Heart right ventricle (tissue), 16 donors: ENCODE measurements around the gene SMIM1. TPM values are rescaled to one million over a fixed set of nuclear protein-coding genes. Genes with fewer than 3 reads are reported as not detected.
"Not testable (repeated sequence)": the region's sequence is repeated elsewhere in the genome, so short reads cannot be mapped to it uniquely, and the experiment has no call there.

Experiments
- ATAC-seq, 8 donors: fragments of 200-7000 bp; cut with Tn5 transposase; one replicate each; pipeline ENCODE4 v1.9.1; 2020; ENCODE audit warnings: mild to moderate bottlenecking in 8 of 8, moderate library complexity in 8 of 8, moderate number of reproducible peaks in 1 of 8
- DNase-seq, 2 donors: peaks; one replicate each; pipeline ENCODE4 v3.0.0-alpha.2; 2020
- H3K27ac ChIP-seq, 10 donors: fragments of 200-600 bp; sonication (generic) in 2 of 10; one replicate each; pipeline versions ENCODE4 v1.5.0 to v1.8.0; 2020 to 2022; ENCODE audit warnings: mild to moderate bottlenecking in 3 of 10
- H3K27me3 ChIP-seq, 7 donors: fragments of 200-600 bp; one replicate each; pipeline ENCODE4 v1.8.0; 2021 to 2022; ENCODE audit warnings: mild to moderate bottlenecking in 2 of 7
- H3K36me3 ChIP-seq, 9 donors: fragments of 200-600 bp; sonication (generic) in 1 of 9; one replicate each; pipeline versions ENCODE4 v1.5.0 to v1.8.0; 2020 to 2022; ENCODE audit warnings: mild to moderate bottlenecking in 2 of 9
- H3K4me1 ChIP-seq, 9 donors: fragments of 200-600 bp; sonication (generic) in 1 of 9; one replicate each; pipeline versions ENCODE4 v1.5.0 to v1.8.0; 2020 to 2022; ENCODE audit warnings: mild to moderate bottlenecking in 4 of 9
- H3K4me3 ChIP-seq, 10 donors: fragments of 200-600 bp; sonication (generic) in 2 of 10; one replicate each; pipeline versions ENCODE4 v1.5.0 to v1.8.0; 2020 to 2022; ENCODE audit warnings: mild to moderate bottlenecking in 7 of 10, moderate library complexity in 2 of 10
- H3K9me3 ChIP-seq, 11 donors: fragments of 200-600 bp in 10 of 11; sonication (generic) in 2 of 11; one replicate each; pipeline versions ENCODE4 v1.5.0 to v1.8.0; 2013 to 2022; ENCODE audit warnings: mild to moderate bottlenecking in 2 of 11, control low read depth in 1 of 11, moderate library complexity in 1 of 11
- WGBS, 2 donors: extraction: QIAGEN DNeasy Blood & Tissue Kit; methylation state at CpG; one replicate each; pipeline ENCODE4 v1.1.7; 2013; ENCODE audit warnings: inconsistent platforms in 1 of 2; 5-methylcytosine and 5-hydroxymethylcytosine counted together
- intact Hi-C, 10 donors: fragments of 100-400 bp; cut with DNase I; formaldehyde crosslinking; loops; one replicate each; pipeline versions ENCODE4 v1.11.1 to v1.14.2; 2022
- long read RNA-seq, 3 donors: library from polyadenylated mRNA; unstranded; transcript quantifications; one replicate each; pipeline ENCODE4 v2.0.0, GENCODE V29; 2020 to 2021
- polyA plus RNA-seq, 2 donors: library from polyadenylated mRNA; stranded (reverse); fragments of 200-250 nt; gene quantifications; one replicate each; pipeline ENCODE4 v1.2.3, GENCODE V29; 2013
- total RNA-seq, 10 donors: library from RNA; stranded (reverse); fragmentation: NEBNext Ultra II Directional in 3 of 10; extraction: Animal tissue kit (Norgen Biotek cat#: 25700) in 3 of 10; gene quantifications; one replicate each; pipeline versions ENCODE4 v1.2.1 to v1.2.4, GENCODE V29; 2021 to 2023
- TF ChIP-seq, protein P1 (sequence below), 9 donors: fragments of 200-600 bp; sonication (generic) in 2 of 9; IDR thresholded peaks; one replicate each; pipeline versions ENCODE4 v1.5.0 to v1.8.0; 2021 to 2022; ENCODE audit warnings: antibody characterized with exemption in 9 of 9, mild to moderate bottlenecking in 5 of 9, moderate library complexity in 1 of 9
- donor health status: Arrhythmogenic right ventricular cardiomyopathy.
- donor health status: ischemic (EF 13 %, LVEDD 7.1; RV severe dilation, severe dysfunction).
- donor health status: healthy with polysubstance abuse.
- donor health status: DM: no; HTN: yes; CAD: no.
- donor health status: DM: no; HTN: no; CAD: no.
- donor health status: ischemic (EF 25% LVEDD 6.9; RV normal size, moderate dysfunction).
- donor health status: ischemic (EF 25% LVEDD 5.7; RV mildly dilated, moderate dysfunction).
- donor health status: healthy.
- donor health status: DM: yes; HTN: yes; CAD: no.
- donor health status: Ischemic cardiomyopathy.
- donor health status: ischemic (EF 35%, LVEDD 5.7; RV mildly dilated, moderate dysfunction).
- donor health status: nonischemic (EF 11% LVEDD 7.7; RV severe dilation, severe dysfunction).
- donor health status: DM: yes; HTN: yes; CAD: no.
- donor health status: PGD.
- donor health status: ischemic (EF 29% LVEDD 5.4; RV normal size, mild dysfunction).
- donor health status: nonischemic (EF 23%, LVEDD 6.1; RV moderate dilation, normal function).

The SMIM1 gene, protein sequence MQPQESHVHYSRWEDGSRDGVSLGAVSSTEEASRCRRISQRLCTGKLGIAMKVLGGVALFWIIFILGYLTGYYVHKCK
- 10 to 100 TPM in 5 of 10 donors, 1 to 10 TPM in 5; 6.2 to 24.5 (median 9.7) TPM for total RNA-seq
- polyA plus RNA-seq: 10 to 100 TPM in 1 of 2 donors, 1 to 10 TPM in 1; 4.0 to 33.9 TPM
- long read RNA-seq, donor 1, partial matches to known transcripts: 7 of 13 reads
- long read RNA-seq, donor 1, other reads (novel, unspliced or antisense): 0 of 13 reads
- long read RNA-seq, donor 2, partial matches to known transcripts: 6 of 9 reads
- long read RNA-seq, donor 2, other reads (novel, unspliced or antisense): 0 of 9 reads
- long read RNA-seq, donor 3, partial matches to known transcripts: 0 of 1 reads
- long read RNA-seq, donor 3, other reads (novel, unspliced or antisense): 1 of 1 reads

DNA sequence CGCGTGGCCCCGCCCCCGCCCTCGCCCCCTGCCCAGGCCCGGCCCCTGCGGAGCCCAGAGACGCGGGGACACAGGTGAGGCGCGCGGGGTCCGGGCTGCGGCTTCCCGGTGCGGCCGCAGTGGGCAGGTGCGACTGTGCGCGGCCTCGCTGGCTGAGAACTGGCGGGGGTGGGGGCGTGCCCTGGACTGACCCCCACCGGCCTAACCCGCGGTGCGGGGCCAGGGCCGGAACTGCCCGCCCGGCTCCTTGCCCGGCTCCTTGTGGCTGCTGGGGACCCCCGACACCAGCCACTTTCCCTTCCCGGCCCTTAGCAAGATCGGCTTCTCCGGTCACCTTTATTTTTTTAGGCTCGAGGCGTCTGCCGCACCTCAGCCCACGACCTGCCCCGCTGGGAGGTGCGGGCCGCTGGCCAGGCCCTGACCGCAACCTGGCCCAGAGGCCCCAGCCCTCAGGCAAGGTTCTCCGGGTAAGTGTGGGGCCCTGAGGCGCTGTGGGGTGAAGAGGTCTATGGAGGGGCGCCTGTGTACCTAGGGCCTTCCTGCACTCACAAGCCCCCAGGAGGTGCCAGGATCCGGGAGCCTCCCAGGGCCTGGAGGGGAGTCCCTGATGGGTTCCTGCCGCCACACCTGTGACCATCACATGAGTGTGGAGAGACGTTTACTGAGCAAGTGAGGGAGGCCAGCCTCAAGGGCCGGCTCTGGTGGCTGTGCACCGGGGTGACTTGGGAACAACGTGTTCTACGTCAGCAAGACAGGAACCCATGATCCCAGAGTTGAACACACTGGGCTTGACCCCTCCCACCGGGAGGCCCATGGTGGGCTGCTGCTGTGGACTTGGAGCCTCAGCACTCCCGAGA is at the start of gene SMIM1:
TSS of gene SMIM1 (plus strand) at position 35 of the 857 bp plus-strand sequence. CDS start 2,625 bp downstream, outside the sequence.
- WGBS, 2 donors: 15 to 16% methylated on average over 50 to 55 of the region's 55 CpGs
- H3K36me3 ChIP-seq: peaks cover 0 to 5% (median 0%) of the 10 kb centered on the region in 9 donors
- intact Hi-C loops: no loop called here
- peak within 1 kb of the TSS; percentile 51 to 82 (median 60) for H3K4me3 ChIP-seq
- H3K27me3 ChIP-seq: peaks cover 0 to 23% (median 4%) of the 10 kb centered on the region in 7 donors
- H3K4me1 ChIP-seq: peaks cover 22 to 55% (median 40%) of the 10 kb centered on the region in 9 donors
- no peak for DNase-seq
- TF ChIP-seq, protein P1, sequence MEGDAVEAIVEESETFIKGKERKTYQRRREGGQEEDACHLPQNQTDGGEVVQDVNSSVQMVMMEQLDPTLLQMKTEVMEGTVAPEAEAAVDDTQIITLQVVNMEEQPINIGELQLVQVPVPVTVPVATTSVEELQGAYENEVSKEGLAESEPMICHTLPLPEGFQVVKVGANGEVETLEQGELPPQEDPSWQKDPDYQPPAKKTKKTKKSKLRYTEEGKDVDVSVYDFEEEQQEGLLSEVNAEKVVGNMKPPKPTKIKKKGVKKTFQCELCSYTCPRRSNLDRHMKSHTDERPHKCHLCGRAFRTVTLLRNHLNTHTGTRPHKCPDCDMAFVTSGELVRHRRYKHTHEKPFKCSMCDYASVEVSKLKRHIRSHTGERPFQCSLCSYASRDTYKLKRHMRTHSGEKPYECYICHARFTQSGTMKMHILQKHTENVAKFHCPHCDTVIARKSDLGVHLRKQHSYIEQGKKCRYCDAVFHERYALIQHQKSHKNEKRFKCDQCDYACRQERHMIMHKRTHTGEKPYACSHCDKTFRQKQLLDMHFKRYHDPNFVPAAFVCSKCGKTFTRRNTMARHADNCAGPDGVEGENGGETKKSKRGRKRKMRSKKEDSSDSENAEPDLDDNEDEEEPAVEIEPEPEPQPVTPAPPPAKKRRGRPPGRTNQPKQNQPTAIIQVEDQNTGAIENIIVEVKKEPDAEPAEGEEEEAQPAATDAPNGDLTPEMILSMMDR (IDR thresholded peaks at IDR 0.05): no peak
- peak in 5 of 8 donors; percentile 1 to 11 (median 5) for ATAC-seq
- peak within 1 kb of the TSS in 9 of 10 donors; percentile 59 to 78 (median 70) for H3K27ac ChIP-seq
- H3K9me3 ChIP-seq: no peaks in the 10 kb centered on the region

- no peak for DNase-seq
- Histone ChIP-seq H3K4me3 (no peak overlapping the region), H3K27ac (no peak overlapping the region), H3K36me3 (no peaks in the 10 kb centered on the region), H3K9me3 (no peaks in the 10 kb centered on the region), H3K27me3 (peaks cover 0 to 21% (median 8%) of the 10 kb centered on the region in 7 donors), H3K4me1 (peaks cover 0 to 26% (median 12%) of the 10 kb centered on the region in 9 donors)
- TF ChIP-seq, protein P1 (IDR thresholded peaks at IDR 0.05): no peak
- no peak for ATAC-seq
- WGBS, 2 donors: 67 to 83% methylated on average over 3 of the region's 3 CpGs
- intact Hi-C loops: loop anchor here in 4 of 10 donors (1.0 to 10.0 kb wide), 5 partner anchors 26 to 268 kb away; partner anchors contain the start of gene ARHGEF16 (in 1 of the 4)
Observed at GRCh38 chr1:3722846-3723245, 49.7 kb upstream of the SMIM1 start.

DNA sequence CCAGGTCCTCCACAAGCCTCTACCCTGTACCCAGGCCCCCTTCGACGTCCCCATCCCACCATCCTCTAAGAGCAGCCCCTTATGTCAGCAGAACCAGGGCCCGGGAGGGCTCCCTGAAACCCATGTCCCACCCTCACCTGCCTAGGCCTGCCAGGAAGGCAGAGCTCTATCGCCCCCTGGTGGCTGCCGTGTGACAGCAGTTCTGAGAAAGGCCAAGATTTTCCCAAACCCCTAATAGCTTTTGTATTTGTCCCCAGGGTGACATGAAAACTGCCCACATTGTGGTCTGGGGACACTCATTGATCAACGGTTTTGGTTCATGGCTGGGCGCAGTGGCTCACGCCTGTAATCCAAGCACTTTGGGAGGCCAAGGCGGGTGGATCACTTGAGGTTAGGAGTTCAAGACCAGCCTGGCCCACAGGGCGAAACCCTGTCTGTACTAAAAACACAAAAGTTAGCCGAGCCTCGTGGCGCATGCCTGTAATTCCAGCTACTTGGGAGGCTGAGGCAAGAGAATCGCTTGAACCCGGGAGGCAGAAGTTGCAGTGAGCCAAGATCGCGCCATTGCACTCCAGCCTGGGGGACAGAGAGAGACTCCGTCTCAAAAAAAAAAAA is 48.0 kb upstream of the SMIM1 start:
- H3K4me3 ChIP-seq, H3K36me3 ChIP-seq, H3K9me3 ChIP-seq, H3K27ac ChIP-seq: not testable (repeated sequence)
- intact Hi-C loops: loop anchor here in 6 of 10 donors (1.0 to 10.0 kb wide), 6 partner anchors 29 to 270 kb away; partner anchors contain the start of gene ARHGEF16 (in 1 of the 6)
- Histone ChIP-seq H3K4me1 (peaks cover 0 to 11% (median under 1%) of the 10 kb centered on the region in 9 donors), H3K27me3 (peaks cover 0 to 22% (median 10%) of the 10 kb centered on the region in 7 donors)
- DNase-seq (peak; percentile 67 to 77), ATAC-seq (peak; percentile 36 to 63 (median 52))
- TF ChIP-seq, protein P1 (IDR thresholded peaks at IDR 0.05): peak; percentile 90 to 96 (median 94)
- WGBS, 2 donors: 39% methylated on average over 18 of the region's 18 CpGs
